Activated CD8-positive, alpha-beta T cell treated with anti-CD3 and anti-CD28 coated beads, Interleukin-2, amount 10 ng/mL, durations not matched to agents 7 days and 5 days (primary cell): Measurements from ENCODE around the gene CAPZA1. TPM values are rescaled to one million over a fixed set of nuclear protein-coding genes. Genes with fewer than 3 reads are reported as not detected.
A peak's percentile ranks its signal among the peaks of the same experiment; 100 is the strongest.
"Not testable (repeated sequence)": the region's sequence is repeated elsewhere in the genome, so short reads cannot be mapped to it uniquely, and the experiment has no call there.

Experiments used
- ATAC-seq: fragments of 150-1000 bp; cut with Tn5 transposase; one replicate; pipeline ENCODE4 v1.10.0; 2021; ENCODE audit warnings: moderate library complexity
- CTCF ChIA-PET: fragments of 350-600 bp; sonication (Branson Sonifier 250); formaldehyde crosslinking; loops from one replicate; lab custom pipeline; 2021; ENCODE audit warnings: antibody characterized with exemption; lab: Charles Lee
- POLR2A ChIA-PET: fragments of 350-600 bp; sonication (Branson Sonifier 250); formaldehyde crosslinking; loops from one replicate; lab custom pipeline; 2021; ENCODE audit warnings: antibody characterized with exemption; lab: Charles Lee
- DNase-seq: peaks from one replicate; pipeline ENCODE4 v3.0.0-alpha.2; 2020
- H3K27ac Mint-ChIP-seq: one replicate; pipeline ENCODE4 v1.8.0; 2021; ENCODE audit warnings: mild to moderate bottlenecking, mixed read lengths
- H3K27me3 Mint-ChIP-seq: one replicate; pipeline ENCODE4 v1.8.0; 2021; ENCODE audit warnings: low read depth, mixed read lengths
- H3K36me3 Mint-ChIP-seq: one replicate; pipeline ENCODE4 v1.8.0; 2021; ENCODE audit warnings: low read depth, mixed read lengths
- H3K4me1 Mint-ChIP-seq: one replicate; pipeline ENCODE4 v1.8.0; 2021; ENCODE audit warnings: low read depth, mixed read lengths
- H3K4me3 Mint-ChIP-seq: one replicate; pipeline ENCODE4 v1.8.0; 2021; ENCODE audit warnings: mild to moderate bottlenecking, mixed read lengths
- H3K9me3 Mint-ChIP-seq: one replicate; pipeline ENCODE4 v1.8.0; 2022; ENCODE audit warnings: mixed read lengths; ENCODE audit not compliant: insufficient read depth
- total RNA-seq, 2 experiments: library from RNA; stranded (reverse); gene quantifications; one replicate each; pipeline ENCODE4 v1.2.3, GENCODE V29; 2021

Gene CAPZA1
- total RNA-seq, 2 experiments from 2014 or later: 279 to 280 TPM

GRCh38 chr1:112605633-112606327, 13.9 kb upstream of the CAPZA1 start:
- ChIA-PET CTCF (no interaction called here), POLR2A (interaction anchor here (0.9 kb wide), 1 partner anchor 12 kb away, joined by 3 read pairs; no protein-coding TSS in a partner anchor)
- H3K4me3 Mint-ChIP-seq: no peak overlapping the region
- H3K36me3 Mint-ChIP-seq: peaks cover 24% of the 10 kb centered on the region
- ATAC-seq: no peak
- no peak for DNase-seq
- H3K27me3 Mint-ChIP-seq: no peaks in the 10 kb centered on the region
- H3K9me3 Mint-ChIP-seq: no peaks in the 10 kb centered on the region
- peaks cover 3% of the 10 kb centered on the region for H3K4me1 Mint-ChIP-seq
- H3K27ac Mint-ChIP-seq: no peak overlapping the region

DNA sequence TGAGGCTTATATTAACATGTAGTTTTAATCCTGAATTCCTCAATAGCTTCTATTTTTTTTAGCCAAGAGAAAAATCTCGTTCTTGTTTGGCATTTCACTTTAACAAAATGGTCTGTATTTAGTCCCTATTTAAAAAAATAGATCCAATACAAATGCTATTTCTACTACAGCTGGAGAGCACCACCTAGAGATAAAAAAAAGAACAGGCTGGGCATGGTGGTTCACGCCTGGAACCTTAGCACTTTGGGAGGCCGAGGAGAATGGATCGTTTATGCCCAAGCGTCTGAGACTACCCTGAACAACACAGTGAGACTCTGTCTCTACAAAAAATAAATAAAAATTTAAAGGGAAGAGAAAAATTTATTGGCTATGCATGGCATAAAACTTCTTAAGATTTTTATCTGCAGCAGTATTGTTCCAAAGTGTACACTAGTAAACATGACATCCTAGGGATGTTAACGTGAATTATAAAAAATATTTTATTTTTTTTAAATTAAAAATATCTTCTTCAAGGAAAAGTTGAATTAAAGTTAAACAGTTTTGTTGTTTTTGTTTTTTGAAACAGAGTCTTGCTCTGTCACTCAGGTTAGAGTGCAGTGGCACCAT, 5.1 kb upstream of the CAPZA1 start:
- Mint-ChIP-seq H3K4me3 (no peak overlapping the region), H3K9me3 (no peaks in the 10 kb centered on the region), H3K27me3 (no peaks in the 10 kb centered on the region), H3K27ac (no peak overlapping the region), H3K4me1 (peaks cover 23% of the 10 kb centered on the region), H3K36me3 (peaks cover 17% of the 10 kb centered on the region)
- peak; percentile 31 for DNase-seq
- no peak for ATAC-seq
- ChIA-PET POLR2A (no interaction called here), CTCF (interaction anchor here (0.7 to 6.5 kb wide), 15 partner anchors 7 to 233 kb away, joined by 3 to 71 read pairs (median 4); partner anchors contain the start of gene PPM1J)

DNA sequence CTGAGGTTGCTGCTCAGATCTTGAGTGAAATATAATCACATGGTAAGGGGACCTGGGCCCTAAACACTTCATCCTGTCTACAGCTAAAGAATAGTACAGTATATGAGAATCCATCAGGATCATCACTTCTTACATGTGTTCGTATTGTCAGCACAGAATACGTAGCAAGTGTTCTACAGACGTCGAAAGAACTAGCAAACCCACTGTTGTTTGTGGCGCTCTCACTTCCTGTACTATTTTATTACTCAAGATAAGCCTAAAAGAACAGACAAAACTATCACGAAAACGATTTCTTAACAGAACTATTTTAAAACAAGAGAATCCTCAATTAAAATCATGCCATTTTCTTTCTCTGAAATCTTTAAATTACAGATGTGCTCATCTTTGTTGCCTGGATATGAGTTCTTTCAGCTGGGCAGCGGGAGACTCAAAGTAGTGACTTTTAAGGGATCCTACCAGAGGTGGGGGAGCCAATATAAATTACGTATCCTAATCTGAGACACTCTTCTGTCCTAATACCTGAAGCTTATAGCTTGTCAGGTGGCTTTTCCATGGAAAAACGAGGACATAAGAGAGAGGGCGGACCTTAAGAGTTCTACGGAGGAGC, 1.4 kb upstream of the CAPZA1 start:
- peak overlapping the region; percentile 100 for H3K27ac Mint-ChIP-seq

GRCh38 chr1:112618721-112619517, 713 bp upstream of the CAPZA1 start, which contains the start of gene ST7L:
Gene ST7L, minus strand, starts transcription at chr1:112619141. Its CDS starts 28 bp downstream, at chr1:112619113.
- DNase-seq (peak; percentile 65), ATAC-seq (peak; percentile 35)
- Mint-ChIP-seq H3K4me1 (peaks cover 31% of the 10 kb centered on the region), H3K36me3 (peaks cover 32% of the 10 kb centered on the region), H3K27me3 (no peaks in the 10 kb centered on the region), H3K27ac (peak within 1 kb of the TSS; percentile 100), H3K4me3 (peak within 1 kb of the TSS; percentile 100), H3K9me3 (no peaks in the 10 kb centered on the region)
- ChIA-PET POLR2A (interaction anchor here (0.6 to 4.2 kb wide), 21 partner anchors 10 to 1826 kb away, joined by 3 to 46 read pairs (median 4); partner anchors contain the start of genes HIPK1, LRIG2, MOV10 and PPM1J), CTCF (interaction anchor here (1.3 to 6.5 kb wide), 5 partner anchors 10 to 229 kb away, joined by 3 to 71 read pairs (median 6); partner anchors contain the start of gene PPM1J)

More for the DNA sequence above, 1.4 kb upstream of the CAPZA1 start:
- H3K4me1 Mint-ChIP-seq: peaks cover 29% of the 10 kb centered on the region
- ATAC-seq: peak; percentile 28
- ChIA-PET POLR2A (interaction anchor here (0.6 to 4.2 kb wide), 15 partner anchors 9 to 1311 kb away, joined by 3 to 46 read pairs (median 4); partner anchors contain the start of genes HIPK1, LRIG2, MOV10 and PPM1J), CTCF (interaction anchor here (1.2 to 6.5 kb wide), 7 partner anchors 9 to 228 kb away, joined by 3 to 71 read pairs (median 6); partner anchors contain the start of gene PPM1J)
- no peaks in the 10 kb centered on the region for H3K9me3 Mint-ChIP-seq
- DNase-seq: peak; percentile 51
- peaks cover 30% of the 10 kb centered on the region for H3K36me3 Mint-ChIP-seq
- no peaks in the 10 kb centered on the region for H3K27me3 Mint-ChIP-seq
- peak overlapping the region; percentile 100 for H3K4me3 Mint-ChIP-seq

DNA sequence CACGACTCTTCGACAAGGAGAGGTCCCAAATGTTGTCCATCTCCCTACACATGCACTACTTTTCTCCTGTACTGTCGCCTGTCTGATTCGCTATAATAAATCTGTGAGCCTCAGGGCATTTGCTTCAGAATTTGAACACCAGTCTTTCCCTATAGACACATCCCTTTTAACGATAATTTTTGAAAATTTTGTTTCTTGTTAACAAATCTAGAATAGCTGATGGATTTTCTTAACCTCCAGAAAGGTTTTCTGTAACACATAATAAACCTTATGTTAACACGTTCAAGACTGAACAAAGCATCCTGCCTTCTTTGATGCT, 704 bp downstream of the CAPZA1 start:
- Mint-ChIP-seq H3K36me3 (peaks cover 42% of the 10 kb centered on the region), H3K9me3 (no peaks in the 10 kb centered on the region), H3K27ac (peak overlapping the region; percentile 100), H3K4me1 (peaks cover 42% of the 10 kb centered on the region), H3K27me3 (no peaks in the 10 kb centered on the region), H3K4me3 (peak overlapping the region; percentile 100)
- no peak for DNase-seq
- CTCF ChIA-PET: no interaction called here
- POLR2A ChIA-PET: interaction anchor here (0.6 to 4.2 kb wide), 7 partner anchors 10 to 1833 kb away, joined by 3 to 46 read pairs (median 4); partner anchors contain the start of genes MOV10 and SLC16A1
- no peak for ATAC-seq

DNA sequence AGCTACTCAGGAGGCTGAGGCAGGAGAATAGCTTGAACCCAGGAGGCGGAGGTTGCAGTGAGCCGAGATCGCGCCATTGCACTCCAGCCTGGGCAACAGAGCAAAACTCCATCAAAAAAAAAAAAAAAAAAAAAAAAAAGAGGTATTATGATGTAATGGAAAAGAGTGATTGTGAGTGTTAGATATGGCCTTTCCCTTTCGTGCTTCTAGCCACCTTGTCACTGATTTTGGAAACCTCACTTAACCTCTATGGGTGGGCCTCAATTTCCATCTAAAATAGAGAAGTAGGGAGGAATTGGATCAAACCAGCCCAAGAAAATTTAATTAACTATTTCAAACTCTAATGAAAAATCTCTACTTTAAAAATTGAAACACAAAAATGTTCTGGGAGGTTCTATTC, 4.9 kb downstream of the CAPZA1 start:
- ATAC-seq, DNase-seq, POLR2A ChIA-PET, CTCF ChIA-PET, H3K9me3 Mint-ChIP-seq, H3K27me3 Mint-ChIP-seq, H3K4me3 Mint-ChIP-seq: not testable (repeated sequence)
- Mint-ChIP-seq H3K27ac (peak overlapping the region; percentile 61), H3K4me1 (peaks cover 64% of the 10 kb centered on the region), H3K36me3 (peaks cover 72% of the 10 kb centered on the region)

DNA sequence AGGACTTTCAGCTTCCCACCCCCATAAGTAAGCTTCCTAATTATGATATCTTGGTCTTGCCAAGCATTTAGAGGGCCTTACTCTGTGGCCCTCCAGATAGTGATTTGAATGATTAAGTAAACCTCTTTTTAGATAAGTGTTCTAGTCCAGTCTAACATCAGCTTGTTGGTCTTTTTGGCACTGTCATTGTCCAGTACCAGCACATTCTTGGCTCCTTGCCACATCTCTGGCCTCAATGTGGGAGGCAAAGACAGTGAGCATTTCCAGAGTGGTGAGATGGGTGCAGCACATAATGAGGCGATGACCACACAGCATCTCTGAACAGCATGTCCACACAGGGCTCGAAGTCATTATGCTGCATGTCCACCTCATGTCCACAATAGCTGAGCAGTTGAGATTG, 6.1 kb downstream of the CAPZA1 start:
- peaks cover 71% of the 10 kb centered on the region for H3K36me3 Mint-ChIP-seq
- peak overlapping the region; percentile 50 for H3K27ac Mint-ChIP-seq
- H3K9me3 Mint-ChIP-seq: no peaks in the 10 kb centered on the region
- no peaks in the 10 kb centered on the region for H3K27me3 Mint-ChIP-seq
- peaks cover 69% of the 10 kb centered on the region for H3K4me1 Mint-ChIP-seq
- no peak for ATAC-seq
- no peak overlapping the region for H3K4me3 Mint-ChIP-seq
- ChIA-PET POLR2A (interaction anchor here (1.0 to 1.1 kb wide), 2 partner anchors 15 to 30 kb away, joined by 3 to 4 read pairs; no protein-coding TSS in a partner anchor), CTCF (no interaction called here)
- no peak for DNase-seq

GRCh38 chr1:112626193-112626592, 6.6 kb downstream of the CAPZA1 start:
- no peak for ATAC-seq
- peaks cover 71% of the 10 kb centered on the region for H3K36me3 Mint-ChIP-seq
- H3K27me3 Mint-ChIP-seq: no peaks in the 10 kb centered on the region
- ChIA-PET CTCF (no interaction called here), POLR2A (interaction anchor here (0.7 to 1.1 kb wide), 3 partner anchors 15 to 49 kb away, joined by 3 to 4 read pairs (median 3); no protein-coding TSS in a partner anchor)
- no peak overlapping the region for H3K27ac Mint-ChIP-seq
- no peak overlapping the region for H3K4me3 Mint-ChIP-seq
- H3K4me1 Mint-ChIP-seq: peaks cover 70% of the 10 kb centered on the region
- DNase-seq: no peak
- H3K9me3 Mint-ChIP-seq: no peaks in the 10 kb centered on the region

- Mint-ChIP-seq H3K9me3 (no peaks in the 10 kb centered on the region), H3K36me3 (peaks cover 73% of the 10 kb centered on the region), H3K27me3 (no peaks in the 10 kb centered on the region), H3K4me3 (no peak overlapping the region), H3K4me1 (peaks cover 73% of the 10 kb centered on the region), H3K27ac (no peak overlapping the region)
- CTCF ChIA-PET: no interaction called here
- POLR2A ChIA-PET: no interaction called here
- DNase-seq: no peak
- no peak for ATAC-seq
These were observed 7.3 kb downstream of the CAPZA1 start for GRCh38 chr1:112626887-112627286.

GRCh38 chr1:112628516-112628915, 8.9 kb downstream of the CAPZA1 start:
- H3K27ac Mint-ChIP-seq: no peak overlapping the region
- CTCF ChIA-PET: no interaction called here
- DNase-seq: no peak
- H3K36me3 Mint-ChIP-seq: peaks cover 72% of the 10 kb centered on the region
- H3K4me1 Mint-ChIP-seq: peaks cover 74% of the 10 kb centered on the region
- ATAC-seq: no peak
- H3K27me3 Mint-ChIP-seq: no peaks in the 10 kb centered on the region
- no peak overlapping the region for H3K4me3 Mint-ChIP-seq
- no peaks in the 10 kb centered on the region for H3K9me3 Mint-ChIP-seq
- POLR2A ChIA-PET: interaction anchor here (1.0 kb wide), 1 partner anchor 11 kb away, joined by 3 read pairs; no protein-coding TSS in a partner anchor

DNA sequence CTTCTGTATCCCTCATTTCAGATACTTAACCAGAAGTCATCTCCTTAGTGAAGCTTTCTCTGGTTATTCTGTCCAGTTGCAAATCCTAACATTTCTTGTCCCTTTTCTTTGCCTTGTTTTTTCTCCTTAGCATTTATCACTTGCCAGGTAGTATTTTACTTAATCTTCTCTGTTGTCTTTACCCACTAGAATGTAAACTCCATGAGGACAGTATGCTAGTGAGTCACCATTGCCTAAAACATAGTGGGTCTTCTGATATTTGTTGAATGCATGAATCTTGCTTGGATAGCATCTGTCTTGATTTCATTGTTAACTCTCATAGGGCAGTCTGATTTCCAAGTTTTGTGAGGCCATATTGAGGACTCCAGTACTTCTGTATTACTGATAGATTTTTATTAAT, 9.6 kb downstream of the CAPZA1 start:
- no peak overlapping the region for H3K27ac Mint-ChIP-seq

More for the DNA sequence above, 9.6 kb downstream of the CAPZA1 start:
- peaks cover 73% of the 10 kb centered on the region for H3K36me3 Mint-ChIP-seq
- no peak overlapping the region for H3K4me3 Mint-ChIP-seq
- no peaks in the 10 kb centered on the region for H3K27me3 Mint-ChIP-seq
- DNase-seq (no peak), ATAC-seq (no peak)
- CTCF ChIA-PET: interaction anchor here (1.4 kb wide), 1 partner anchor 45 kb away, joined by 5 read pairs; the partner anchor contains the start of gene MOV10
- POLR2A ChIA-PET: interaction anchor here (1.0 to 2.5 kb wide), 2 partner anchors 10 to 11 kb away, joined by 3 to 7 read pairs; partner anchors contain the start of genes CAPZA1 and ST7L
- no peaks in the 10 kb centered on the region for H3K9me3 Mint-ChIP-seq
- H3K4me1 Mint-ChIP-seq: peaks cover 78% of the 10 kb centered on the region
